SK-N-SH (cell line): ENCODE data around the gene JPT2. TPM values are rescaled to one million over a fixed set of nuclear protein-coding genes. Genes with fewer than 3 reads are reported as not detected.

Experiments
- CTCF ChIA-PET: fragments of 300-600, 350-600 bp; formaldehyde crosslinking; extraction: SDS; loops from one replicate; lab custom pipeline; 2021; lab: Yijun Ruan, JAX
- POLR2A ChIA-PET: fragments of 350-600 bp; sonication (Branson Sonifier 250); formaldehyde crosslinking; extraction: SDS; loops from one replicate; lab custom pipeline; 2020; ENCODE audit warnings: antibody characterized with exemption, inconsistent platforms; lab: Yijun Ruan, JAX
- DNase-seq: peaks from one replicate; pipeline ENCODE4 v3.0.0; 2012
- H2AFZ ChIP-seq: fragments of 200-600 bp; sonication (generic); 2 replicates; pipeline ENCODE4 v1.8.1; 2016; ENCODE audit warnings: antibody characterized with exemption, mild to moderate bottlenecking, low read depth
- H3F3A ChIP-seq: fragments of 200-600 bp; sonication (generic); replicated peaks from 2 replicates; pipeline ENCODE3; 2016; ENCODE audit warnings: antibody characterized with exemption, mild to moderate bottlenecking; ENCODE audit not compliant: insufficient read depth
- H3K27ac ChIP-seq, 2 experiments: fragments of 200-500 bp in 1 of 2; fragments of 200-600 bp in 1 of 2; sonication (Bioruptor generic) in 1 of 2; sonication (generic), shearing (Covaris generic) in 1 of 2; 2 replicates each; pipeline versions ENCODE4 v1.5.1 to v1.6.1; 2014 to 2016; ENCODE audit warnings: low read depth in 2 of 2, inconsistent platforms in 1 of 2, low read length in 1 of 2, mild to moderate bottlenecking in 1 of 2, mixed read lengths in 1 of 2
- H3K27me3 ChIP-seq: fragments of 200-600 bp; sonication (generic), shearing (Covaris generic); 2 replicates; pipeline ENCODE4 v1.6.1; 2016; ENCODE audit warnings: mixed run types; ENCODE audit not compliant: insufficient read depth
- H3K36me3 ChIP-seq, 2 experiments: fragments of 200-500 bp in 1 of 2; fragments of 200-600 bp in 1 of 2; sonication (Bioruptor generic) in 1 of 2; sonication (generic) in 1 of 2; replicated peaks in 1 of 2; 2 replicates each; pipeline versions ENCODE3 to v1.5.1; 2014 to 2016; ENCODE audit warnings: low read length in 1 of 2, mild to moderate bottlenecking in 1 of 2; ENCODE audit not compliant: insufficient read depth in 2 of 2, control insufficient read depth in 1 of 2
- H3K4me1 ChIP-seq, 2 experiments: fragments of 200-500 bp in 1 of 2; fragments of 200-600 bp in 1 of 2; sonication (Bioruptor generic) in 1 of 2; sonication (generic), shearing (Covaris generic) in 1 of 2; 2 replicates each; pipeline versions ENCODE4 v1.5.1 to v1.6.1; 2014 to 2016; ENCODE audit warnings: low read depth in 1 of 2, low read length in 1 of 2, mixed run types in 1 of 2; ENCODE audit not compliant: insufficient read depth in 2 of 2, control insufficient read depth in 1 of 2
- H3K4me2 ChIP-seq: fragments of 200-600 bp; sonication (generic), shearing (Covaris generic); 2 replicates; pipeline ENCODE4 v1.6.1; 2017; ENCODE audit warnings: mixed run types
- H3K4me3 ChIP-seq, 2 experiments: fragments of 200-500 bp in 1 of 2; fragments of 200-600 bp in 1 of 2; sonication (Bioruptor generic) in 1 of 2; sonication (generic), shearing (Covaris generic) in 1 of 2; 2 replicates each; pipeline versions ENCODE4 v1.5.1 to v1.8.1; 2014 to 2016; ENCODE audit warnings: low read depth in 2 of 2, inconsistent platforms in 1 of 2, low read length in 1 of 2, mild to moderate bottlenecking in 1 of 2, mixed read lengths in 1 of 2, moderate library complexity in 1 of 2
- H3K79me2 ChIP-seq: fragments of 200-600 bp; sonication (generic); 2 replicates; pipeline ENCODE4 v1.8.1; 2017; ENCODE audit warnings: mild to moderate bottlenecking; ENCODE audit not compliant: insufficient read depth
- H3K9ac ChIP-seq: fragments of 200-600 bp; sonication (generic); 2 replicates; pipeline ENCODE4 v1.6.1; 2017; ENCODE audit warnings: mixed run types
- H3K9me2 ChIP-seq: fragments of 200-600 bp; sonication (generic); 2 replicates; pipeline ENCODE4 v1.6.1; 2017; ENCODE audit warnings: mixed run types
- H3K9me3 ChIP-seq: fragments of 200-600 bp; sonication (generic); 2 replicates; pipeline ENCODE4 v1.6.1; 2017; ENCODE audit warnings: mixed run types, mild to moderate bottlenecking, moderate library complexity
- H4K20me1 ChIP-seq: fragments of 200-600 bp; sonication (generic); 2 replicates; pipeline ENCODE4 v1.6.1; 2017; ENCODE audit warnings: mild to moderate bottlenecking, mixed run types; ENCODE audit not compliant: insufficient read depth
- CHD2 ChIP-seq: fragments of 150-350 bp; IDR thresholded peaks from 2 replicates; pipeline ENCODE4 v1.6.1; 2018; ENCODE audit warnings: low read length; ENCODE audit not compliant: partially characterized antibody
- EP300 ChIP-seq, 2 experiments: IDR thresholded peaks; 2 replicates each; pipeline versions ENCODE4 v1.4.0 to v1.6.1; 2012; ENCODE audit warnings: borderline replicate concordance in 1 of 2, low read depth in 1 of 2, low read length in 1 of 2
- GATA2 ChIP-seq: sonication (generic); formaldehyde crosslinking; IDR thresholded peaks from 2 replicates; pipeline ENCODE4 v1.5.0; 2020; ENCODE audit warnings: mild to moderate bottlenecking, missing genetic modification reagents
- JUND ChIP-seq: IDR thresholded peaks from 2 replicates; pipeline ENCODE4 v1.4.0; 2012
- MEF2A ChIP-seq: IDR thresholded peaks from 2 replicates; pipeline ENCODE4 v1.4.0; 2012; ENCODE audit warnings: low read depth, borderline replicate concordance
- NFIC ChIP-seq: IDR thresholded peaks from 2 replicates; pipeline ENCODE4 v1.4.0; 2012; ENCODE audit warnings: borderline replicate concordance
- RAD21 ChIP-seq: IDR thresholded peaks from 2 replicates; pipeline ENCODE4 v1.6.1; 2012; ENCODE audit warnings: mild to moderate bottlenecking, low read length
- RXRA ChIP-seq: IDR thresholded peaks from 2 replicates; pipeline ENCODE4 v1.4.0; 2012; ENCODE audit warnings: low read depth, mild to moderate bottlenecking, borderline replicate concordance
- SMC3 ChIP-seq: IDR thresholded peaks from 2 replicates; pipeline ENCODE4 v1.6.1; 2012; ENCODE audit warnings: low read depth, low read length, improper control_type of control experiment
- TEAD4 ChIP-seq: IDR thresholded peaks from 2 replicates; pipeline ENCODE4 v1.4.0; 2012; ENCODE audit warnings: mild to moderate bottlenecking, borderline replicate concordance; ENCODE audit not compliant: insufficient read depth
- WGBS: methylation state at CpG from one replicate; pipeline ENCODE4 v1.1.6; 2017; ENCODE audit warnings: low lambda C conversion rate; 5-methylcytosine and 5-hydroxymethylcytosine counted together
- polyA plus RNA-seq, 3 experiments: library from polyadenylated mRNA; depleted of rRNA; stranded (reverse); fragments of >200 nt; gene quantifications; 2 replicates each; pipeline ENCODE4 v1.2.3, GENCODE V29; 2012
- TF ChIP-seq, protein P1 (sequence below): IDR thresholded peaks from 2 replicates; pipeline ENCODE4 v1.4.0; 2012; ENCODE audit warnings: low read depth, borderline replicate concordance
- TF ChIP-seq, protein P2 (sequence below): IDR thresholded peaks from 2 replicates; pipeline ENCODE4; 2012
- TF ChIP-seq, protein P3 (sequence below): fragments of 150-350 bp; IDR thresholded peaks from 2 replicates; pipeline ENCODE4 v1.6.1; 2017; ENCODE audit warnings: antibody characterized with exemption, low read length, low read depth, borderline replicate concordance
- TF ChIP-seq, protein P4 (sequence below): IDR thresholded peaks from 2 replicates; pipeline ENCODE4 v1.4.0; 2012; ENCODE audit warnings: low read depth
- TF ChIP-seq, protein P5 (sequence below): fragments of 200-600 bp; sonication (generic); IDR thresholded peaks from 2 replicates; pipeline ENCODE4 v1.6.1; 2017; ENCODE audit warnings: antibody characterized with exemption, mild to moderate bottlenecking, moderate library complexity
- TF ChIP-seq, protein P6 (sequence below): IDR thresholded peaks from 2 replicates; pipeline ENCODE4 v1.4.0; 2012; ENCODE audit warnings: low read depth, borderline replicate concordance

JPT2 gene
- polyA plus RNA-seq, 1 of the 3 experiments (the other 2 are of a cell fraction) = 67.4 TPM

DNA sequence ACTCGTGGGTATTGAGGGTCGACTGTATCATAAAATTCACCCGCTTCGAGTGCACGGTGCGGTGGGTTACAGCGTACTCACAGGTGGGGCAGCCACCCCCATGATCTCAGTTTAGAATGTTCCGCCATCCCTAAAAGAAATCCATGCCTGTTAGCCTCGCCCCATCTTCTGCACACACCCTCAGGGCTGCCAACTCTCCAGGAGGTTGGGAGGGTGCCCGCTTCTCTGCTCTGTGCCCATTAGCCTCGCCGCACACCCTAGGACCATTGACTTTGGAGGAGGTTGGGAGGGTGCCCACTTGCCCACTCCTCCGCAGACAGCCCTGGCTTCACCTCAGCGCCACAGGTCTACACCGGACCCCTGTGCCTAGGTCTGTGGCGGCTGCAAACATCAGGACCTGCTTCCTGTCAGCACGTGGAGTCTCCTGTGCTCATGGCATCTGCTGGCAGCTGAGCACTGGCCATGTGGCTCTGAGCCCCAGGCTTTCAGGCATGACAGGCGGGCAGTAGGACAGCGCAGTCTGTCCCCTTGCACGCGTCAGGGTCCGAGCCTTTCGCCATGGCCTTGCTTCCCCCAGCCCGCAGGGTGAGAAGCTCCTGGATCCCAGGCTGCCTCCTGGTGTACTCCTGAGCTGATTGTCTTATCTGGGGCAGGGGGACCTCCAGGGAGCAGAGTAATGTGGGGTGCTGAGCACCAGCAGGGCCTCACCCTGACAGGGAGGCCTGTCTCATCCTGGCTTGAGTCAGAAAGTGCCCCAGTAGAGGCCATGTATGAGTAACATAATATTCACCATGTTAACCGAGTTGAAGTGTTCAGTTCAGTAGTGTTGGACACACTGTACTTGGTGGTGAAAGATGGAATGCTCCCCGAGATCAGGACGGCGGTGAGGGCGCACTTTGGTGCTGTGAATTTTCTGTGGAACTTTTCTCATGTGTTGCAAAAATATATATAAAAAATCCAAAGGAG, 71.4 kb downstream of the JPT2 start:
- Histone ChIP-seq H3K9me2 (no peaks in the 10 kb centered on the region), H3K4me2 (no peak overlapping the region), H3K36me3 (peaks cover 4 to 52% of the 10 kb centered on the region in 2 experiments), H3K4me3 (no peak overlapping the region), H4K20me1 (no peaks in the 10 kb centered on the region), H3K9me3 (no peaks in the 10 kb centered on the region), H2AFZ (no peak overlapping the region), H3K4me1 (no peaks in the 10 kb centered on the region), H3K27me3 (no peaks in the 10 kb centered on the region), H3K9ac (no peak overlapping the region), H3F3A (no peaks in the 10 kb centered on the region), H3K79me2 (no peaks in the 10 kb centered on the region), H3K27ac (no peak overlapping the region)
- TF ChIP-seq TEAD4 (no peak), NFIC (no peak), CHD2 (no peak), SMC3 (no peak), EP300 (IDR thresholded peaks at IDR 0.05; ENCODE audit: borderline replicate concordance in 1 of 2, low read depth in 1 of 2, low read length in 1 of 2) (no peak), MEF2A (no peak), JUND (no peak), RAD21 (no peak), RXRA (no peak), GATA2 (no peak)
- TF ChIP-seq, protein P1, sequence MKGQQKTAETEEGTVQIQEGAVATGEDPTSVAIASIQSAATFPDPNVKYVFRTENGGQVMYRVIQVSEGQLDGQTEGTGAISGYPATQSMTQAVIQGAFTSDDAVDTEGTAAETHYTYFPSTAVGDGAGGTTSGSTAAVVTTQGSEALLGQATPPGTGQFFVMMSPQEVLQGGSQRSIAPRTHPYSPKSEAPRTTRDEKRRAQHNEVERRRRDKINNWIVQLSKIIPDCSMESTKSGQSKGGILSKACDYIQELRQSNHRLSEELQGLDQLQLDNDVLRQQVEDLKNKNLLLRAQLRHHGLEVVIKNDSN = no peak
- TF ChIP-seq, protein P2, sequence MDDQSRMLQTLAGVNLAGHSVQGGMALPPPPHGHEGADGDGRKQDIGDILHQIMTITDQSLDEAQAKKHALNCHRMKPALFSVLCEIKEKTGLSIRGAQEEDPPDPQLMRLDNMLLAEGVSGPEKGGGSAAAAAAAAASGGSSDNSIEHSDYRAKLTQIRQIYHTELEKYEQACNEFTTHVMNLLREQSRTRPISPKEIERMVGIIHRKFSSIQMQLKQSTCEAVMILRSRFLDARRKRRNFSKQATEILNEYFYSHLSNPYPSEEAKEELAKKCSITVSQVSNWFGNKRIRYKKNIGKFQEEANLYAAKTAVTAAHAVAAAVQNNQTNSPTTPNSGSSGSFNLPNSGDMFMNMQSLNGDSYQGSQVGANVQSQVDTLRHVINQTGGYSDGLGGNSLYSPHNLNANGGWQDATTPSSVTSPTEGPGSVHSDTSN = no peak
- TF ChIP-seq, protein P3, sequence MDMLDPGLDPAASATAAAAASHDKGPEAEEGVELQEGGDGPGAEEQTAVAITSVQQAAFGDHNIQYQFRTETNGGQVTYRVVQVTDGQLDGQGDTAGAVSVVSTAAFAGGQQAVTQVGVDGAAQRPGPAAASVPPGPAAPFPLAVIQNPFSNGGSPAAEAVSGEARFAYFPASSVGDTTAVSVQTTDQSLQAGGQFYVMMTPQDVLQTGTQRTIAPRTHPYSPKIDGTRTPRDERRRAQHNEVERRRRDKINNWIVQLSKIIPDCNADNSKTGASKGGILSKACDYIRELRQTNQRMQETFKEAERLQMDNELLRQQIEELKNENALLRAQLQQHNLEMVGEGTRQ = no peak
- TF ChIP-seq, protein P4, sequence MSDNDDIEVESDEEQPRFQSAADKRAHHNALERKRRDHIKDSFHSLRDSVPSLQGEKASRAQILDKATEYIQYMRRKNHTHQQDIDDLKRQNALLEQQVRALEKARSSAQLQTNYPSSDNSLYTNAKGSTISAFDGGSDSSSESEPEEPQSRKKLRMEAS = no peak
- TF ChIP-seq, protein P5, sequence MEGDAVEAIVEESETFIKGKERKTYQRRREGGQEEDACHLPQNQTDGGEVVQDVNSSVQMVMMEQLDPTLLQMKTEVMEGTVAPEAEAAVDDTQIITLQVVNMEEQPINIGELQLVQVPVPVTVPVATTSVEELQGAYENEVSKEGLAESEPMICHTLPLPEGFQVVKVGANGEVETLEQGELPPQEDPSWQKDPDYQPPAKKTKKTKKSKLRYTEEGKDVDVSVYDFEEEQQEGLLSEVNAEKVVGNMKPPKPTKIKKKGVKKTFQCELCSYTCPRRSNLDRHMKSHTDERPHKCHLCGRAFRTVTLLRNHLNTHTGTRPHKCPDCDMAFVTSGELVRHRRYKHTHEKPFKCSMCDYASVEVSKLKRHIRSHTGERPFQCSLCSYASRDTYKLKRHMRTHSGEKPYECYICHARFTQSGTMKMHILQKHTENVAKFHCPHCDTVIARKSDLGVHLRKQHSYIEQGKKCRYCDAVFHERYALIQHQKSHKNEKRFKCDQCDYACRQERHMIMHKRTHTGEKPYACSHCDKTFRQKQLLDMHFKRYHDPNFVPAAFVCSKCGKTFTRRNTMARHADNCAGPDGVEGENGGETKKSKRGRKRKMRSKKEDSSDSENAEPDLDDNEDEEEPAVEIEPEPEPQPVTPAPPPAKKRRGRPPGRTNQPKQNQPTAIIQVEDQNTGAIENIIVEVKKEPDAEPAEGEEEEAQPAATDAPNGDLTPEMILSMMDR = no peak
- TF ChIP-seq, protein P6, sequence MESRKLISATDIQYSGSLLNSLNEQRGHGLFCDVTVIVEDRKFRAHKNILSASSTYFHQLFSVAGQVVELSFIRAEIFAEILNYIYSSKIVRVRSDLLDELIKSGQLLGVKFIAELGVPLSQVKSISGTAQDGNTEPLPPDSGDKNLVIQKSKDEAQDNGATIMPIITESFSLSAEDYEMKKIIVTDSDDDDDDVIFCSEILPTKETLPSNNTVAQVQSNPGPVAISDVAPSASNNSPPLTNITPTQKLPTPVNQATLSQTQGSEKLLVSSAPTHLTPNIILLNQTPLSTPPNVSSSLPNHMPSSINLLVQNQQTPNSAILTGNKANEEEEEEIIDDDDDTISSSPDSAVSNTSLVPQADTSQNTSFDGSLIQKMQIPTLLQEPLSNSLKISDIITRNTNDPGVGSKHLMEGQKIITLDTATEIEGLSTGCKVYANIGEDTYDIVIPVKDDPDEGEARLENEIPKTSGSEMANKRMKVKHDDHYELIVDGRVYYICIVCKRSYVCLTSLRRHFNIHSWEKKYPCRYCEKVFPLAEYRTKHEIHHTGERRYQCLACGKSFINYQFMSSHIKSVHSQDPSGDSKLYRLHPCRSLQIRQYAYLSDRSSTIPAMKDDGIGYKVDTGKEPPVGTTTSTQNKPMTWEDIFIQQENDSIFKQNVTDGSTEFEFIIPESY = no peak
- ChIA-PET CTCF (interaction anchor here (0.7 to 1.4 kb wide), 3 partner anchors 26 to 667 kb away, joined by 3 to 7 read pairs (median 6); partner anchors contain the start of gene MAPK8IP3), POLR2A (no interaction called here)
- DNase-seq = no peak
- 93% methylated on average over 21 of the region's 29 CpGs for WGBS
